ENCODE results near the gene ATG4B. TPM values are rescaled to one million over a fixed set of nuclear protein-coding genes. Genes with fewer than 3 reads are reported as not detected.

ATG4B gene
- total RNA-seq, 3 donors from 2014 or later, result 47.7 to 71.1 (median 64.2) TPM

- Histone ChIP-seq H3K36me3 (no peaks in the 10 kb centered on the region), H3K27me3 (no peaks in the 10 kb centered on the region), H3K27ac (peak overlapping the region; percentile 12 to 29), H3K4me1 (no peaks in the 10 kb centered on the region), H3K4me3 (no peak overlapping the region), H3K9me3 (no peaks in the 10 kb centered on the region)
- intact Hi-C loops (cut with DNase I; ENCODE audit: low total_unique reads), result no loop called here
- DNase-seq (ENCODE audit: low spot score in 2 of 2), result no peak
- TF ChIP-seq POLR2AphosphoS5 (IDR thresholded peaks at IDR 0.05) (no peak), POLR2A (IDR thresholded peaks at IDR 0.05) (no peak), CTCF (IDR thresholded peaks at IDR 0.05) (no peak)
Observed at GRCh38 chr2:241673797-241674725, 36.6 kb downstream of the ATG4B start.

GRCh38 chr2:241675885-241676284 lies 38.4 kb downstream of the ATG4B start:
- no peak for TF ChIP-seq POLR2A (IDR thresholded peaks at IDR 0.05)
- TF ChIP-seq CTCF (IDR thresholded peaks at IDR 0.05), result no peak
- no peak for TF ChIP-seq POLR2AphosphoS5 (IDR thresholded peaks at IDR 0.05)
- Histone ChIP-seq H3K27ac (no peak overlapping the region), H3K4me1 (no peaks in the 10 kb centered on the region), H3K36me3 (no peaks in the 10 kb centered on the region), H3K4me3 (no peak overlapping the region), H3K27me3 (no peaks in the 10 kb centered on the region), H3K9me3 (no peaks in the 10 kb centered on the region)
- no peak for DNase-seq (ENCODE audit: low spot score in 2 of 2)
- intact Hi-C loops (cut with DNase I; ENCODE audit: low total_unique reads), result no loop called here

- intact Hi-C loops (cut with DNase I; ENCODE audit: low total_unique reads), result no loop called here
- TF ChIP-seq POLR2A (IDR thresholded peaks at IDR 0.05) (no peak), POLR2AphosphoS5 (IDR thresholded peaks at IDR 0.05) (no peak), CTCF (IDR thresholded peaks at IDR 0.05) (no peak)
- Histone ChIP-seq H3K4me1 (no peaks in the 10 kb centered on the region), H3K36me3 (no peaks in the 10 kb centered on the region), H3K27me3 (no peaks in the 10 kb centered on the region), H3K4me3 (no peak overlapping the region), H3K9me3 (no peaks in the 10 kb centered on the region), H3K27ac (no peak overlapping the region)
- no peak for DNase-seq (ENCODE audit: low spot score in 2 of 2)
Observed at GRCh38 chr2:241676665-241677064, 39.2 kb downstream of the ATG4B start.

GRCh38 chr2:241677392-241677791 lies 39.9 kb downstream of the ATG4B start:
- Histone ChIP-seq H3K36me3 (no peaks in the 10 kb centered on the region), H3K27ac (peak overlapping the region in 1 of 2 donors; percentile 13), H3K9me3 (no peaks in the 10 kb centered on the region), H3K4me3 (no peak overlapping the region), H3K27me3 (no peaks in the 10 kb centered on the region), H3K4me1 (no peaks in the 10 kb centered on the region)
- DNase-seq (ENCODE audit: low spot score in 2 of 2), result no peak
- TF ChIP-seq CTCF (IDR thresholded peaks at IDR 0.05) (no peak), POLR2AphosphoS5 (IDR thresholded peaks at IDR 0.05) (no peak), POLR2A (IDR thresholded peaks at IDR 0.05) (no peak)
- intact Hi-C loops (cut with DNase I; ENCODE audit: low total_unique reads), result no loop called here

- peak in 1 of 2 donors; percentile 50 for DNase-seq (ENCODE audit: low spot score in 2 of 2)
- no peak overlapping the region for H3K4me3 ChIP-seq
- H3K27ac ChIP-seq, result peak overlapping the region; percentile 61 to 68
- H3K36me3 ChIP-seq, result no peaks in the 10 kb centered on the region
- TF ChIP-seq POLR2AphosphoS5 (IDR thresholded peaks at IDR 0.05) (no peak), POLR2A (IDR thresholded peaks at IDR 0.05) (no peak), CTCF (IDR thresholded peaks at IDR 0.05) (no peak)
- intact Hi-C loops (cut with DNase I; ENCODE audit: low total_unique reads), result no loop called here
- no peaks in the 10 kb centered on the region for H3K9me3 ChIP-seq
- no peaks in the 10 kb centered on the region for H3K27me3 ChIP-seq
- no peaks in the 10 kb centered on the region for H3K4me1 ChIP-seq
Observed at GRCh38 chr2:241678307-241678706, 40.8 kb downstream of the ATG4B start.
